Kidney (tissue), 14 donors: ENCODE data around the gene PDCD1LG2. TPM values are rescaled to one million over a fixed set of nuclear protein-coding genes. Genes with fewer than 3 reads are reported as not detected.

ENCODE experiments used
- DNase-seq, 5 donors: peaks; one replicate each; pipeline ENCODE4 v3.0.0-alpha.2; 2013 to 2020
- FAIRE-seq: peaks from 2 replicates; lab custom pipeline; 2012; peaks lifted over from hg19 to GRCh38; lab: Jason Lieb, UNC
- H3K27ac ChIP-seq, 2 donors: one replicate each; pipeline ENCODE4 v1.7.0; 2013; ENCODE audit warnings: low read depth in 2 of 2, low read length in 2 of 2, inconsistent platforms in 1 of 2
- H3K27me3 ChIP-seq: one replicate; pipeline ENCODE4 v1.7.1; 2013; ENCODE audit warnings: low read length, inconsistent platforms; ENCODE audit not compliant: control insufficient read depth, insufficient read depth
- H3K36me3 ChIP-seq, 3 donors: one replicate each; pipeline versions ENCODE4 v1.7.0 to v1.7.1; 2013; ENCODE audit warnings: low read length in 3 of 3, control low read depth in 1 of 3, inconsistent platforms in 1 of 3; ENCODE audit not compliant: insufficient read depth in 3 of 3, control insufficient read depth in 2 of 3
- H3K4me1 ChIP-seq, 3 donors: one replicate each; pipeline versions ENCODE4 v1.7.0 to v1.7.1; 2013; ENCODE audit warnings: low read length in 3 of 3, inconsistent platforms in 1 of 3, low read depth in 1 of 3; ENCODE audit not compliant: control insufficient read depth in 2 of 3, insufficient read depth in 2 of 3
- H3K4me3 ChIP-seq, 3 donors: one replicate each; pipeline versions ENCODE4 v1.7.0 to v1.8.1; 2013; ENCODE audit warnings: low read length in 3 of 3, control low read depth in 1 of 3, inconsistent platforms in 1 of 3
- H3K9ac ChIP-seq, 3 donors: one replicate each; pipeline versions ENCODE4 v1.7.0 to v1.7.1; 2013; ENCODE audit warnings: low read length in 3 of 3, control low read depth in 1 of 3, inconsistent platforms in 1 of 3
- H3K9me3 ChIP-seq, 3 donors: one replicate each; pipeline versions ENCODE4 v1.7.0 to v1.7.1; 2013; ENCODE audit warnings: low read length in 3 of 3, control low read depth in 1 of 3, inconsistent platforms in 1 of 3; ENCODE audit not compliant: control insufficient read depth in 2 of 3, insufficient read depth in 1 of 3
- CTCF ChIP-seq: IDR thresholded peaks from 3 replicates; pipeline ENCODE4 v1.5.1; 2012; ENCODE audit warnings: mild to moderate bottlenecking, moderate library complexity, borderline replicate concordance; ENCODE audit not compliant: insufficient read depth; ENCODE audit errors: extremely low read depth
- intact Hi-C: fragments of 100-400 bp; cut with DNase I; formaldehyde crosslinking; loops from one replicate; pipeline ENCODE4 v1.11.1; 2022
- polyA plus RNA-seq: library from polyadenylated mRNA; stranded (reverse); fragments of 350-450 nt; fragmentation: Illumina TruSeq; extraction: RNeasy Lipid Tissue Mini Kit (QIAGEN cat#74804); gene quantifications from one replicate; pipeline ENCODE4 v1.2.3, GENCODE V29; 2014; ENCODE audit warnings: low read depth, low replicate concordance; ENCODE audit not compliant: insufficient read depth
- total RNA-seq: library from RNA; stranded (reverse); fragmentation: NEBNext Ultra II Directional; extraction: Animal tissue kit (Norgen Biotek cat#: 25700); gene quantifications from one replicate; pipeline ENCODE4 v1.2.1, GENCODE V29; 2021
- donor health status: control.
- donor health status: control.
- donor health status: control.
- donor health status: control.
- donor health status: control.
- donor health status: DM: yes; HTN: yes; CAD: no.
- donor health status: Normal renal cell carcinoma (clear cell type).

PDCD1LG2 gene
- total and polyA plus RNA-seq, 2 donors from 2014 or later: 1.5 to 2.4 TPM

- TF ChIP-seq CTCF: no peak
- peak in 1 of 5 donors; percentile 5 for DNase-seq
- Histone ChIP-seq H3K9ac (no peak overlapping the region), H3K4me3 (no peak overlapping the region), H3K9me3 (no peaks in the 10 kb centered on the region), H3K4me1 (no peaks in the 10 kb centered on the region), H3K27ac (no peak overlapping the region), H3K27me3 (no peaks in the 10 kb centered on the region), H3K36me3 (no peaks in the 10 kb centered on the region)
- intact Hi-C loops: no loop called here
- FAIRE-seq: no peak
These were observed 39.6 kb downstream of the PDCD1LG2 start for GRCh38 chr9:5549658-5550650.

GRCh38 chr9:5551368-5552150 is 41.2 kb downstream of the PDCD1LG2 start:
- no peaks in the 10 kb centered on the region for H3K27me3 ChIP-seq
- no peaks in the 10 kb centered on the region for H3K4me1 ChIP-seq
- H3K9ac ChIP-seq: no peak overlapping the region
- no peak for TF ChIP-seq CTCF
- H3K36me3 ChIP-seq: no peaks in the 10 kb centered on the region
- intact Hi-C loops: no loop called here
- no peak overlapping the region for H3K27ac ChIP-seq
- no peaks in the 10 kb centered on the region for H3K9me3 ChIP-seq
- no peak for FAIRE-seq
- no peak for DNase-seq
- H3K4me3 ChIP-seq: no peak overlapping the region

GRCh38 chr9:5552301-5552700 is 42.0 kb downstream of the PDCD1LG2 start:
- H3K36me3 ChIP-seq: no peaks in the 10 kb centered on the region
- DNase-seq: no peak
- TF ChIP-seq CTCF: no peak
- no peak overlapping the region for H3K4me3 ChIP-seq
- no peak for FAIRE-seq
- intact Hi-C loops: no loop called here
- H3K4me1 ChIP-seq: peaks cover 0 to 3% (median 0%) of the 10 kb centered on the region in 3 donors
- no peak overlapping the region for H3K27ac ChIP-seq
- H3K9me3 ChIP-seq: no peaks in the 10 kb centered on the region
- no peak overlapping the region for H3K9ac ChIP-seq
- no peaks in the 10 kb centered on the region for H3K27me3 ChIP-seq
